A673 (cell line): ENCODE results near the gene ARFGAP1.

Experiments used
- CTCF ChIP-seq: fragments of 300-800, 200-600 bp; sonication (generic); conservative IDR thresholded peaks from 2 replicates; pipeline ENCODE4 v1.5.1; 2017; ENCODE audit warnings: low read depth, mild to moderate bottlenecking, antibody characterized with exemption, low read length, moderate library complexity, mixed read lengths
- EZH2 ChIP-seq: fragments of 200-600 bp; sonication (generic); IDR thresholded peaks from 2 replicates; pipeline ENCODE4 v1.6.1; 2017; ENCODE audit warnings: borderline replicate concordance, low read depth, mild to moderate bottlenecking, mixed read lengths, antibody characterized with exemption, low read length; ENCODE audit not compliant: poor library complexity, severe bottlenecking

GRCh38 chr20:63337786-63338420 lies 65.3 kb downstream of the ARFGAP1 start:
- no peak for TF ChIP-seq CTCF
- no peak for TF ChIP-seq EZH2
